HepG2 (cell line): Measurements from ENCODE around the gene BYSL. TPM values are rescaled to one million over a fixed set of nuclear protein-coding genes. Genes with fewer than 3 reads are reported as not detected.

Experiments
- ETV6 ChIP-seq: sonication (generic); formaldehyde crosslinking; conservative IDR thresholded peaks from 2 replicates; pipeline ENCODE4 v1.4.0; 2020; ENCODE audit warnings: missing genetic modification reagents
- GPN1 ChIP-seq: sonication (generic); formaldehyde crosslinking; IDR thresholded peaks from 2 replicates; pipeline ENCODE4 v1.5.1; 2020; ENCODE audit warnings: missing genetic modification reagents, borderline replicate concordance
- POLR2AphosphoS5 ChIP-seq: IDR thresholded peaks from 2 replicates; pipeline ENCODE4 v1.6.1; 2012; ENCODE audit warnings: low read depth, low read length
- PTBP1 ChIP-seq: fragments of 200-400 bp; formaldehyde crosslinking; IDR thresholded peaks from 2 replicates; pipeline ENCODE4 v1.6.1; 2018; ENCODE audit warnings: low read length, low read depth; ENCODE audit not compliant: poor library complexity, severe bottlenecking
- ZBTB42 ChIP-seq: sonication (generic); formaldehyde crosslinking; IDR thresholded peaks from 2 replicates; pipeline ENCODE4 v1.5.0; 2020; ENCODE audit warnings: mild to moderate bottlenecking, missing genetic modification reagents
- ZFP41 ChIP-seq: sonication (generic); formaldehyde crosslinking; IDR thresholded peaks from 2 replicates; pipeline ENCODE4 v1.4.0; 2020; ENCODE audit warnings: mild to moderate bottlenecking, missing genetic modification reagents, borderline replicate concordance
- ZNF383 ChIP-seq: sonication (generic); formaldehyde crosslinking; IDR thresholded peaks from 2 replicates; pipeline ENCODE4 v1.4.0; 2020; ENCODE audit warnings: missing genetic modification reagents, mild to moderate bottlenecking, borderline replicate concordance
- ZNF652 ChIP-seq: IDR thresholded peaks from 2 replicates; pipeline ENCODE4 v1.6.1; 2016; ENCODE audit warnings: low read depth, borderline replicate concordance
- ZNF713 ChIP-seq: sonication (generic); formaldehyde crosslinking; IDR thresholded peaks from 2 replicates; pipeline ENCODE4 v1.4.0; 2020; ENCODE audit warnings: mild to moderate bottlenecking, missing genetic modification reagents
- polyA plus RNA-seq, 8 experiments: library from polyadenylated mRNA; depleted of rRNA in 3 of 8; stranded (reverse) in 7 of 8; unstranded in 1 of 8; fragments of >200 nt; fragmentation: Illumina TruSeq in 4 of 8; extraction: Trizol in 4 of 8; gene quantifications; 2 replicates each; pipeline versions ENCODE4 v1.2.1 to v1.2.3, GENCODE V29; 2011 to 2016; ENCODE audit warnings: low read depth in 4 of 8, missing spikeins in 1 of 8, mixed read lengths in 1 of 8; ENCODE audit not compliant: insufficient read depth in 1 of 8
- total RNA-seq, 5 experiments: library from RNA; depleted of rRNA; stranded (reverse); fragments of >200 nt; fragmentation: Illumina TruSeq; extraction: Trizol; gene quantifications; 2 replicates each; pipeline ENCODE4 v1.2.3, GENCODE V29; 2016; ENCODE audit warnings: low read depth in 1 of 5
- TF ChIP-seq, protein P1 (sequence below): sonication (generic); formaldehyde crosslinking; IDR thresholded peaks from 2 replicates; pipeline ENCODE4 v1.4.0; 2020; ENCODE audit warnings: missing genetic modification reagents, borderline replicate concordance
- TF ChIP-seq, protein P2 (sequence below): IDR thresholded peaks from 2 replicates; pipeline ENCODE4 v1.6.1; 2016; ENCODE audit warnings: missing genetic modification reagents, missing compliant biosample characterization
- TF ChIP-seq, protein P3 (sequence below): sonication (generic); formaldehyde crosslinking; IDR thresholded peaks from 2 replicates; pipeline ENCODE4 v1.4.0; 2020; ENCODE audit warnings: low read depth, mild to moderate bottlenecking, missing genetic modification reagents
- TF ChIP-seq, protein P4 (sequence below): sonication (generic); formaldehyde crosslinking; IDR thresholded peaks from 2 replicates; pipeline ENCODE4 v1.4.0; 2020; ENCODE audit warnings: missing genetic modification reagents, low read depth, mild to moderate bottlenecking, borderline replicate concordance
- TF ChIP-seq, protein P5 (sequence below): sonication (generic); formaldehyde crosslinking; IDR thresholded peaks from 2 replicates; pipeline ENCODE4 v1.5.0; 2020; ENCODE audit warnings: missing genetic modification reagents
- TF ChIP-seq, protein P6 (sequence below): sonication (generic); formaldehyde crosslinking; IDR thresholded peaks from 2 replicates; pipeline ENCODE4 v1.8.0; 2022; ENCODE audit warnings: missing genetic modification reagents, mild to moderate bottlenecking, inconsistent platforms, borderline replicate concordance
- TF ChIP-seq, protein P7 (sequence below): IDR thresholded peaks from 2 replicates; pipeline ENCODE4 v1.6.1; 2016; ENCODE audit warnings: low read depth, control low read depth

The BYSL gene
- total and polyA plus RNA-seq, 2 of the 13 experiments (the other 11 are each of a cell fraction or from before 2014, with no cell fraction given): 27.9 to 28.6 TPM

DNA sequence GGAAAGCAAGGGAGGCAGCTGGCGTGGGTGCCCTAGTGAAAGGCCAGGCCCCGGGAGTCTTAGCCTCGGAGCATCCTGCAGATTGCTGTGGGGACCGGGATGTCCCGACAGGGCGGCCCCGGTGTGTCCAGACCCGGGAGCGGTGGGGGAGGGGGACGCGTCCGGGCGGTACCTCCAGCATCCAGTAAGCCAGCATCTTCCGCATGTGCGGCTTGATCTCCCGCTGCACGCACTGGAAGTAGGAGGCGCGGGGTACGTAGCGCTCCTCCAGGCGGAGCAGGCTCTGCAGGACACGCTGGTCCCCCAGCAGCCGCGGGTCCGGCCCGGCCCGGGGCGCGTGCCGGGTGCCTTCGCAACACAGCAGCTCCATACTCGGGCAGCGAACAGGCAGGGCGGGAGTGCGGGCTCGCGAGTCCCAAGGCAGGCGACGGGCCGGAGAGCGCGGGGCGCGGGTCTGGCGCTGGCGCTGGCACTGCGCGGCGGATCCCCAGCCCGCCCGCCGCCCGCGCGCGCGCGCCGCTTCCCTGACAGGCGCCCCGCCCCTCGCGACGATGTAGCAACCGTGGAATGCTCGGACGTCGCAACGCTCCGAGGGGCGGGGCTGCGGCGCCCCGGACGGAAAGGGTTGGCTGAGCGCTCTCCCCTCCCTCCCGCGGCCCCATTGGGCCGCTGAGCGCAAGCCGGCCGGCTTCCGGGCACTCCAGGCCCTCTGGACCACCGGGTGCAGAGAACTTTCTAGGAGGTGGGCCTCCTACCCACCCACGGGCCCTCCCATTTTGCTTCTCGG is 20.2 kb downstream of the BYSL start, which contains the start of gene CCND3 (continued):
- TF ChIP-seq, protein P1, sequence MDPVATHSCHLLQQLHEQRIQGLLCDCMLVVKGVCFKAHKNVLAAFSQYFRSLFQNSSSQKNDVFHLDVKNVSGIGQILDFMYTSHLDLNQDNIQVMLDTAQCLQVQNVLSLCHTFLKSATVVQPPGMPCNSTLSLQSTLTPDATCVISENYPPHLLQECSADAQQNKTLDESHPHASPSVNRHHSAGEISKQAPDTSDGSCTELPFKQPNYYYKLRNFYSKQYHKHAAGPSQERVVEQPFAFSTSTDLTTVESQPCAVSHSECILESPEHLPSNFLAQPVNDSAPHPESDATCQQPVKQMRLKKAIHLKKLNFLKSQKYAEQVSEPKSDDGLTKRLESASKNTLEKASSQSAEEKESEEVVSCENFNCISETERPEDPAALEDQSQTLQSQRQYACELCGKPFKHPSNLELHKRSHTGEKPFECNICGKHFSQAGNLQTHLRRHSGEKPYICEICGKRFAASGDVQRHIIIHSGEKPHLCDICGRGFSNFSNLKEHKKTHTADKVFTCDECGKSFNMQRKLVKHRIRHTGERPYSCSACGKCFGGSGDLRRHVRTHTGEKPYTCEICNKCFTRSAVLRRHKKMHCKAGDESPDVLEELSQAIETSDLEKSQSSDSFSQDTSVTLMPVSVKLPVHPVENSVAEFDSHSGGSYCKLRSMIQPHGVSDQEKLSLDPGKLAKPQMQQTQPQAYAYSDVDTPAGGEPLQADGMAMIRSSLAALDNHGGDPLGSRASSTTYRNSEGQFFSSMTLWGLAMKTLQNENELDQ (CRISPR knock-in tag): no peak
- TF ChIP-seq ZNF383 (CRISPR knock-in tag) (0 out of 2 replicates have a peak, but pooled peaks have one; percentile 77), PTBP1 (no peak), ZNF713 (CRISPR knock-in tag) (no peak), ZNF652 (CRISPR knock-in tag) (no peak), GPN1 (no peak), ETV6 (CRISPR knock-in tag) (peak; percentile 65; the same call in 1 of the 2 replicates), POLR2AphosphoS5 (peak; percentile 46; the same call in 1 of the 2 replicates), ZBTB42 (no peak), ZFP41 (CRISPR knock-in tag) (no peak)
- TF ChIP-seq, protein P2, sequence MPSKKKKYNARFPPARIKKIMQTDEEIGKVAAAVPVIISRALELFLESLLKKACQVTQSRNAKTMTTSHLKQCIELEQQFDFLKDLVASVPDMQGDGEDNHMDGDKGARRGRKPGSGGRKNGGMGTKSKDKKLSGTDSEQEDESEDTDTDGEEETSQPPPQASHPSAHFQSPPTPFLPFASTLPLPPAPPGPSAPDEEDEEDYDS (CRISPR knock-in tag): no peak
- TF ChIP-seq, protein P3, sequence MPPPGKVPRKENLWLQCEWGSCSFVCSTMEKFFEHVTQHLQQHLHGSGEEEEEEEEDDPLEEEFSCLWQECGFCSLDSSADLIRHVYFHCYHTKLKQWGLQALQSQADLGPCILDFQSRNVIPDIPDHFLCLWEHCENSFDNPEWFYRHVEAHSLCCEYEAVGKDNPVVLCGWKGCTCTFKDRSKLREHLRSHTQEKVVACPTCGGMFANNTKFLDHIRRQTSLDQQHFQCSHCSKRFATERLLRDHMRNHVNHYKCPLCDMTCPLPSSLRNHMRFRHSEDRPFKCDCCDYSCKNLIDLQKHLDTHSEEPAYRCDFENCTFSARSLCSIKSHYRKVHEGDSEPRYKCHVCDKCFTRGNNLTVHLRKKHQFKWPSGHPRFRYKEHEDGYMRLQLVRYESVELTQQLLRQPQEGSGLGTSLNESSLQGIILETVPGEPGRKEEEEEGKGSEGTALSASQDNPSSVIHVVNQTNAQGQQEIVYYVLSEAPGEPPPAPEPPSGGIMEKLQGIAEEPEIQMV (CRISPR knock-in tag): 0 out of 2 replicates have a peak, but pooled peaks have one; percentile 57
- TF ChIP-seq, protein P4, sequence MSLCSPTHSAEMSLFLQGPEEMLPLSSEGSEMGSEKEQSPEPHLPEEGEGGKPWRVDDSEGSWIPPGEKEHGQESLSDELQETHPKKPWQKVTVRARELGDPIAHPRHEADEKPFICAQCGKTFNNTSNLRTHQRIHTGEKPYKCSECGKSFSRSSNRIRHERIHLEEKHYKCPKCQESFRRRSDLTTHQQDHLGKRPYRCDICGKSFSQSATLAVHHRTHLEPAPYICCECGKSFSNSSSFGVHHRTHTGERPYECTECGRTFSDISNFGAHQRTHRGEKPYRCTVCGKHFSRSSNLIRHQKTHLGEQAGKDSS (CRISPR knock-in tag): no peak
- TF ChIP-seq, protein P5, sequence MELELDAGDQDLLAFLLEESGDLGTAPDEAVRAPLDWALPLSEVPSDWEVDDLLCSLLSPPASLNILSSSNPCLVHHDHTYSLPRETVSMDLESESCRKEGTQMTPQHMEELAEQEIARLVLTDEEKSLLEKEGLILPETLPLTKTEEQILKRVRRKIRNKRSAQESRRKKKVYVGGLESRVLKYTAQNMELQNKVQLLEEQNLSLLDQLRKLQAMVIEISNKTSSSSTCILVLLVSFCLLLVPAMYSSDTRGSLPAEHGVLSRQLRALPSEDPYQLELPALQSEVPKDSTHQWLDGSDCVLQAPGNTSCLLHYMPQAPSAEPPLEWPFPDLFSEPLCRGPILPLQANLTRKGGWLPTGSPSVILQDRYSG: no peak
- TF ChIP-seq, protein P6, sequence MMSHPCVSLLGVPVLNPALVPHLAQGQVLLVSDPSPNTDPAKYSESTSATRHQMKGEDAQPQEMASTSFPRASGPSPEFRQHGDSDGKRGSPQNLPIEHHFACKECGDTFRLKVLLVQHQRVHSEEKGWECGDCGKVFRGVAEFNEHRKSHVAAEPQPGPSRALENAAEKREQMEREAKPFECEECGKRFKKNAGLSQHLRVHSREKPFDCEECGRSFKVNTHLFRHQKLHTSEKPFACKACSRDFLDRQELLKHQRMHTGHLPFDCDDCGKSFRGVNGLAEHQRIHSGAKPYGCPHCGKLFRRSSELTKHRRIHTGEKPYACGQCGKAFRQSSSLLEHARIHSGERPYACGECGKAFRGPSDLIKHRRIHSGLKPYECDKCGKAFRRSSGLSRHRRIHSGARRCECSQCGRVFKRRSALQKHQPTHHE: no peak
- TF ChIP-seq, protein P7, sequence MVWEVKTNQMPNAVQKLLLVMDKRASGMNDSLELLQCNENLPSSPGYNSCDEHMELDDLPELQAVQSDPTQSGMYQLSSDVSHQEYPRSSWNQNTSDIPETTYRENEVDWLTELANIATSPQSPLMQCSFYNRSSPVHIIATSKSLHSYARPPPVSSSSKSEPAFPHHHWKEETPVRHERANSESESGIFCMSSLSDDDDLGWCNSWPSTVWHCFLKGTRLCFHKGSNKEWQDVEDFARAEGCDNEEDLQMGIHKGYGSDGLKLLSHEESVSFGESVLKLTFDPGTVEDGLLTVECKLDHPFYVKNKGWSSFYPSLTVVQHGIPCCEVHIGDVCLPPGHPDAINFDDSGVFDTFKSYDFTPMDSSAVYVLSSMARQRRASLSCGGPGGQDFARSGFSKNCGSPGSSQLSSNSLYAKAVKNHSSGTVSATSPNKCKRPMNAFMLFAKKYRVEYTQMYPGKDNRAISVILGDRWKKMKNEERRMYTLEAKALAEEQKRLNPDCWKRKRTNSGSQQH (CRISPR knock-in tag): no peak
